ENCODE results near the gene SLC22A16. TPM values are rescaled to one million over a fixed set of nuclear protein-coding genes. Genes with fewer than 3 reads are reported as not detected.
"Not testable (repeated sequence)": the region's sequence is repeated elsewhere in the genome, so short reads cannot be mapped to it uniquely, and the experiment has no call there.

SLC22A16 gene
- total and polyA plus RNA-seq, 2 donors (not counting 3 experiments of a cell fraction or from before 2014, with no cell fraction given), result not detected

DNA sequence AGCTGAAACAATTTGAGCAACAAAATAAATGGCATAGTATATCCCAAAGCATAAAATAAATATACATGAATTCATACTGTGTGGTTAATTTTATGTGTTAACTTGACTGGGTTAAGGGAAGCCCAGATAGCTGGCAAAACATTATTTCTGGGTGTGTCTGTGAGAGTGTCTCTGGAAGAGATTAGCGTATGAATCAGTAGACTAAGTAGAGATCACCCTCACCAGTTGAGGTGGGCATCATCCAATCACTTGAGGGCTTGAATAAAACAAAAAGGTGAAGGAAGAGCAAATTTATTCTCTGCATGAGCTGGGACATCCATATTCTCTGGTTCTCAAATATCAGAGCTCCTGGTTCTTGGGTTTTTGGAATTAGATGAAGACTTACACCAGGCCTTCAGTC lies 17.9 kb downstream of the SLC22A16 start:
- Histone ChIP-seq H3K36me3 (ENCODE audit: control insufficient read depth in 2 of 2, extremely low read depth in 1 of 2, insufficient read depth in 2 of 2, low read length in 2 of 2) (no peaks in the 10 kb centered on the region), H3K27me3 (ENCODE audit: control insufficient read depth in 2 of 2, insufficient read depth in 2 of 2, low read length in 2 of 2) (peaks cover 5 to 18% of the 10 kb centered on the region in 2 experiments), H3K4me1 (ENCODE audit: control insufficient read depth, extremely low read depth, insufficient read depth, low read length) (no peaks in the 10 kb centered on the region), H4K20me1 (replicated peaks; ENCODE audit: control insufficient read depth, extremely low read depth, insufficient read depth, low read length) (no peaks in the 10 kb centered on the region), H3K4me3 (replicated peaks in 1 of 3; ENCODE audit: insufficient read depth in 1 of 3, low read depth in 1 of 3, low read length in 3 of 3) (no peak overlapping the region), H3K9me3 (replicated peaks; ENCODE audit: control insufficient read depth, insufficient read depth, low read length) (no peaks in the 10 kb centered on the region), H3K79me2 (ENCODE audit: control insufficient read depth, insufficient read depth, low read length) (no peaks in the 10 kb centered on the region), H3K9ac (replicated peaks; ENCODE audit: extremely low read depth, insufficient read depth, low read length) (no peak overlapping the region), H3K27ac (ENCODE audit: insufficient read depth, low read depth, low read length) (no peak overlapping the region), H2AFZ (ENCODE audit: low read depth, low read length) (no peak overlapping the region), H3K9me1 (replicated peaks; ENCODE audit: control insufficient read depth, extremely low read depth, insufficient read depth, low read length) (no peaks in the 10 kb centered on the region), H3K4me2 (ENCODE audit: insufficient read depth, low read length) (no peak overlapping the region)
- CTCF ChIA-PET, result interaction anchor here (0.9 to 2.6 kb wide), 4 partner anchors 10 to 540 kb away, joined by 3 to 13 read pairs (median 6); no protein-coding TSS in a partner anchor
- TF ChIP-seq POLR2AphosphoS5 (IDR thresholded peaks at IDR 0.05; ENCODE audit: insufficient read depth, low read depth, low read length) (no peak), EZH2 (IDR thresholded peaks at IDR 0.05; ENCODE audit: borderline replicate concordance, low read depth, low read length, severe bottlenecking) (no peak), MYC (IDR thresholded peaks at IDR 0.05; ENCODE audit: low read depth, low read length) (no peak), JUN (IDR thresholded peaks at IDR 0.05; ENCODE audit: borderline replicate concordance, insufficient read depth, insufficient read length, low read depth) (no peak)
- TF ChIP-seq, protein P1, sequence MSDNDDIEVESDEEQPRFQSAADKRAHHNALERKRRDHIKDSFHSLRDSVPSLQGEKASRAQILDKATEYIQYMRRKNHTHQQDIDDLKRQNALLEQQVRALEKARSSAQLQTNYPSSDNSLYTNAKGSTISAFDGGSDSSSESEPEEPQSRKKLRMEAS (IDR thresholded peaks at IDR 0.05; ENCODE audit: insufficient read depth, insufficient read length), result no peak
- BruUV-seq (replicated peaks), result no TSS peak
- FAIRE-seq, result no peak
- POLR2A ChIA-PET, result no interaction called here
- dilution Hi-C loops (cut with MboI; ENCODE audit: extremely low pct_ligation_motif_present, low sequenced_read_pairs) (no loop called here), intact Hi-C loops (cut with micrococcal nuclease) (loop anchor here (5.0 to 10.0 kb wide), 4 partner anchors 69 to 756 kb away; no protein-coding TSS in a partner anchor)
- DNase-seq (ENCODE audit: low read depth, low spot score), result no peak

DNA sequence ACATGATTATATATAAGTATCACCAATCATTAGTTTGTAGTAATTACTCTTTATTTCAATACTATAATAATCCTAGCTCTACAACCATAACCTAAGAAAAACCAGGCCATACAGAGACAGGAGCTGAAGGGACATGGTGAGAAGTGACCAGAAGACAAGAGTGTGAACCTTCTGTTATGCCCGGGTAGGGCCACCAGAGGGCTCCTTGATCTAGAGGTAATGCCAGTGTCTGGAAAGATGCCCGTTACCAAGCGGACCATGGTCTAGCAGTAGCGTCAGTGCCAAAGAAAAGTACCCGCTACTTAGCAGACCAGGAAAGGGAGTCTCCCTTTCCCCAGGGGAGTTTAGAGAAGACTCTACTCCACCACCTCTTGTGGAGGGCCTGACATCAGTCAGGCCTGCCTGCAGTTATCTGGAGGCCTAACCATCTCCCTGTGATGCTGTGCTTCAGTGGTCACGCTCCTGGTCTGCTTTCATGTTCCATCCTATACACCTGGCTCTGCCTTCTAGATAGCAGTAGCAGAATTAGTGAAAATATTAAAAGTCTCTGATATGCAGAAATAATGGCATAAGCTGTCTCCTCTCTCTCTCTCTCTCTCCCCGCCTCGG lies 18.7 kb downstream of the SLC22A16 start:
- intact Hi-C loops (cut with micrococcal nuclease), result loop anchor here (5.0 to 10.0 kb wide), 4 partner anchors 70 to 757 kb away; no protein-coding TSS in a partner anchor
- dilution Hi-C loops (cut with MboI; ENCODE audit: extremely low pct_ligation_motif_present, low sequenced_read_pairs); H3K36me3 ChIP-seq (ENCODE audit: control insufficient read depth in 2 of 2, extremely low read depth in 1 of 2, insufficient read depth in 2 of 2, low read length in 2 of 2); H3K4me1 ChIP-seq (ENCODE audit: control insufficient read depth, extremely low read depth, insufficient read depth, low read length); H3K9ac ChIP-seq (replicated peaks; ENCODE audit: extremely low read depth, insufficient read depth, low read length); POLR2A ChIA-PET; H3K4me2 ChIP-seq (ENCODE audit: insufficient read depth, low read length); BruUV-seq (replicated peaks); H4K20me1 ChIP-seq (replicated peaks; ENCODE audit: control insufficient read depth, extremely low read depth, insufficient read depth, low read length); H3K27ac ChIP-seq (ENCODE audit: insufficient read depth, low read depth, low read length); H2AFZ ChIP-seq (ENCODE audit: low read depth, low read length); H3K79me2 ChIP-seq (ENCODE audit: control insufficient read depth, insufficient read depth, low read length); H3K9me3 ChIP-seq (replicated peaks; ENCODE audit: control insufficient read depth, insufficient read depth, low read length); H3K9me1 ChIP-seq (replicated peaks; ENCODE audit: control insufficient read depth, extremely low read depth, insufficient read depth, low read length); H3K4me3 ChIP-seq (replicated peaks in 1 of 3; ENCODE audit: insufficient read depth in 1 of 3, low read depth in 1 of 3, low read length in 3 of 3): not testable (repeated sequence)
- FAIRE-seq (peak; percentile 37), DNase-seq (ENCODE audit: low read depth, low spot score) (peak; percentile 40)
- H3K27me3 ChIP-seq (ENCODE audit: control insufficient read depth in 2 of 2, insufficient read depth in 2 of 2, low read length in 2 of 2), result peaks cover 5 to 17% of the 10 kb centered on the region in 2 experiments
- CTCF ChIA-PET, result interaction anchor here (0.7 to 2.6 kb wide), 17 partner anchors 9 to 753 kb away, joined by 3 to 13 read pairs (median 4); no protein-coding TSS in a partner anchor
- TF ChIP-seq, protein P2, sequence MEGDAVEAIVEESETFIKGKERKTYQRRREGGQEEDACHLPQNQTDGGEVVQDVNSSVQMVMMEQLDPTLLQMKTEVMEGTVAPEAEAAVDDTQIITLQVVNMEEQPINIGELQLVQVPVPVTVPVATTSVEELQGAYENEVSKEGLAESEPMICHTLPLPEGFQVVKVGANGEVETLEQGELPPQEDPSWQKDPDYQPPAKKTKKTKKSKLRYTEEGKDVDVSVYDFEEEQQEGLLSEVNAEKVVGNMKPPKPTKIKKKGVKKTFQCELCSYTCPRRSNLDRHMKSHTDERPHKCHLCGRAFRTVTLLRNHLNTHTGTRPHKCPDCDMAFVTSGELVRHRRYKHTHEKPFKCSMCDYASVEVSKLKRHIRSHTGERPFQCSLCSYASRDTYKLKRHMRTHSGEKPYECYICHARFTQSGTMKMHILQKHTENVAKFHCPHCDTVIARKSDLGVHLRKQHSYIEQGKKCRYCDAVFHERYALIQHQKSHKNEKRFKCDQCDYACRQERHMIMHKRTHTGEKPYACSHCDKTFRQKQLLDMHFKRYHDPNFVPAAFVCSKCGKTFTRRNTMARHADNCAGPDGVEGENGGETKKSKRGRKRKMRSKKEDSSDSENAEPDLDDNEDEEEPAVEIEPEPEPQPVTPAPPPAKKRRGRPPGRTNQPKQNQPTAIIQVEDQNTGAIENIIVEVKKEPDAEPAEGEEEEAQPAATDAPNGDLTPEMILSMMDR (IDR thresholded peaks at IDR 0.05; ENCODE audit: extremely low read depth in 1 of 2, insufficient read depth in 1 of 2, low read depth in 1 of 2, low read length in 2 of 2), result peak; percentile 19 to 46
